GM18507 (cell line): ENCODE data around the gene CACNA2D3.
"Not testable (repeated sequence)": the region's sequence is repeated elsewhere in the genome, so short reads cannot be mapped to it uniquely, and the experiment has no call there.

Experiments
- DNase-seq: peaks from one replicate; pipeline ENCODE4 v3.0.0; 2011; ENCODE audit warnings: low read depth; ENCODE audit not compliant: insufficient read length; ENCODE audit errors: extremely low spot score
- FAIRE-seq: peaks from 2 replicates; lab custom pipeline; 2011; peaks lifted over from hg19 to GRCh38; lab: Jason Lieb, UNC

Gene CACNA2D3

GRCh38 chr3:55075846-55076245 lies 953.5 kb downstream of the CACNA2D3 start:
- DNase-seq = no peak
- no peak for FAIRE-seq

- FAIRE-seq (no peak), DNase-seq (no peak)
Measured at GRCh38 chr3:55077726-55078125, 955.4 kb downstream of the CACNA2D3 start.

- DNase-seq (no peak), FAIRE-seq (no peak)
Measured at GRCh38 chr3:55078876-55079275, 956.5 kb downstream of the CACNA2D3 start.

GRCh38 chr3:55085231-55085630 lies 962.9 kb downstream of the CACNA2D3 start:
- DNase-seq (no peak), FAIRE-seq (no peak)

- FAIRE-seq (no peak), DNase-seq (no peak)
Measured at GRCh38 chr3:55089211-55089610, 966.9 kb downstream of the CACNA2D3 start.

- FAIRE-seq (no peak), DNase-seq (no peak)
Measured at GRCh38 chr3:55090291-55090690, 967.9 kb downstream of the CACNA2D3 start.

GRCh38 chr3:55090746-55091145 lies 968.4 kb downstream of the CACNA2D3 start:
- FAIRE-seq (no peak), DNase-seq (no peak)

- no peak for FAIRE-seq
- DNase-seq = no peak
Measured at GRCh38 chr3:55091381-55092225, 969.3 kb downstream of the CACNA2D3 start.

GRCh38 chr3:55094676-55095075 lies 972.3 kb downstream of the CACNA2D3 start:
- FAIRE-seq (no peak), DNase-seq (no peak)

- FAIRE-seq (no peak), DNase-seq (no peak)
Measured at GRCh38 chr3:55097441-55097840, 975.1 kb downstream of the CACNA2D3 start.

- DNase-seq = no peak
- no peak for FAIRE-seq
Measured at GRCh38 chr3:55105647-55106046, 983.3 kb downstream of the CACNA2D3 start.

- DNase-seq (no peak), FAIRE-seq (no peak)
Measured at GRCh38 chr3:55107187-55107586, 984.8 kb downstream of the CACNA2D3 start.

- not testable (repeated sequence) for FAIRE-seq, DNase-seq
Measured at GRCh38 chr3:55111906-55112305, 989.6 kb downstream of the CACNA2D3 start.

GRCh38 chr3:55118451-55118850 lies 996.1 kb downstream of the CACNA2D3 start:
- FAIRE-seq = no peak
- no peak for DNase-seq

- no peak for FAIRE-seq
- no peak for DNase-seq
Measured at GRCh38 chr3:55119268-55119667, 996.9 kb downstream of the CACNA2D3 start.

GRCh38 chr3:55122312-55122711 lies 1000.0 kb downstream of the CACNA2D3 start:
- DNase-seq = no peak

More at GRCh38 chr3:55122312-55122711, 1000.0 kb downstream of the CACNA2D3 start:
- no peak for FAIRE-seq
